Stimulated activated CD4-positive, alpha-beta T cell treated with anti-CD3 and anti-CD28 coated beads, Interleukin-1b, Interleukin-23, amount 100 ng/mL, for 48 hours (primary cell): ENCODE data around the gene FANCB.
A peak's percentile ranks its signal among the peaks of the same experiment; 100 is the strongest.

Experiments used
- DNase-seq: peaks from one replicate; pipeline ENCODE4 v3.0.0-alpha.2; 2020

The FANCB gene

DNA sequence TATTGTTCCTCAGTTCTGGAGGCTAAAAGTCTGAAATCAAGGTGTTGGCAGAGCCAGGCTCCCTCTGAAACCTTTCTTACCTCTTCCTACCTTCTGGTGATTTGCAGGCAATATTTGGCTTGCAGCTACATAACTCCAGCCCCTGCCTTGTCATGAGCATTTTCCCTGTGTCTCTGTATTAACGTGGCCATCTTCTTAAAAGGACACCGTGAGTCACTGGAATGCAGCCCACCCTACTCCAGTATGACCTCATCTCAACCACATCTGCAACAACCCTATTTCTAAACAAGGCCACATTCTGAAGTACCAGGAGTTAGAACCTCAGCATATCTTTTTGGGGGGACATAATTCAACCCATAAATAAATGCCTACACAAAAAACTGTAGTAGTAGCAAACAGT, 40.7 kb downstream of the FANCB start:
- DNase-seq, result no peak

DNA sequence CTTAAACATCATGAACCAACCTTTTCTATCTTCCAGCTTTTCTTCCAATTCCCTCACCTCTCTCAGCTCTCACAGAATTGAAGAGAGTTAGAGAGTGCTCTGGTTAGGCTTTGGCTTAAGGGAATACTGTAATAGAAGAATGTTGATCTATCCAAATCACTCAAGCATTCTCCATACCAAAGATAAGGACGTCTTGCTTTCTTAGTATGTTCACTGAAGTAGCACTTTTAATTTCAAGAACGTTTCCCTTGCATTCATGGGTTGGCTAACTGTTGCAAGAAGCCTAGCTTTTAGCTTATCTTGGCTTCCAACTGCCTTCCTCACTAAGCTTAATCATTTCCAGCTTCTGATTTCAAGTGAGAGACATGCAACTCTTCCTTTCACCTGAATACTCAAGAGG, 43.2 kb downstream of the FANCB start:
- DNase-seq, result no peak

DNA sequence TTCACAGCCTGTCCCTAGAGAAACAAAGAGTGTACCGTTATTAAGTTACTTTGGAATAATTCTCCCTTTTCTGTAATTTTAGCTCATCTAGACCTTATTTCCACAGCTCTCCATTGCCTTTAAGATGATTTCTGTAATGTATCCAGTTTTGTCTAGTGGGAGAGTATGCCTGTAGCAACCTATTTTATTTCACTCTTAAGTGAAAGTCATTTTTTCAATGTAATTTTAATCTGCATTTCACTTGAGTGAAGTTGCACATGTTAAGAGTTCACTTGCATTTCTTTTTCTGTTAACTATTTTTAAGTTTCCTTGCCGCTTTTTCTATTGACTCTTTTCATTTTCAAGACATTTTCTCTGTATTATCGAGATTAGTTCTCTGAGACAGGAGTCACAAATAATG, 46.5 kb downstream of the FANCB start:
- DNase-seq, result no peak

DNA sequence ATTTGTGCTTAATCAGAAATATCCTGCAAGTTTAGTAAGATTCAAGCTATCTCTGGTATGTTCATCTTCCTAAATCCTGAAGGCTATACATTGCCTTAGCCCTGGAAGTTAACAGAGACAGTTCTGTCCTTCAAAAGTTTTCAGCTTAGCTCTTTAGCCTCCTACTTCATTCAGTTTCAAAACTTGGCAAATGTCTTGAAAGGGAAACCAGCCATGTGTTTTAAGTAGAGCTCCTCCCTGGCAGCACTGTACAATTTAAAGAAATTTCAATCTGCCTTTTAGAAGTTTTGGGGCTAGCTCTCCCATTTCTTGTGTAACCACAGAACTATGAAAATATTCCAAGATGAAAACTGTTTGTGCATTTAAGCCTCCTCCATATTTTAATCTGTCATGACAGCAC, 47.0 kb downstream of the FANCB start:
- no peak for DNase-seq

DNA sequence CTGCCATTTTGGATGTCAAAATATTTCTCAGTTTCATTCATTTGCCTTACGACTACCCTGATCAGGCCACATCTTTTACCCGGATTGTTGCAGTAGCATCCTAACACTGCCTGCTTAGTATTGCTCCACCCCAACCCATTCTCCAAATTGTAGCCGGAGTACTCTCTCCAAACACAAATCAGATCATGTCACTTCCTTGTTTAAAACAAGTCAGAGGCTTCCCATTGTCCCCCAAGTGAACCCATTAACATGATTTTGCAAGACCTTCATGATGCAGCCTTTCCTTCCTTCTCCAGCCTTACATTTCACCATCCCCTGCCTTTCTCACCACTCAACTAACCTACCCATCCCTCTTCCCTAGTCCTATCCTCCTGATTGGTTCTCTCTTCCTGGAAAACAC, 53.1 kb downstream of the FANCB start:
- DNase-seq, result no peak

DNA sequence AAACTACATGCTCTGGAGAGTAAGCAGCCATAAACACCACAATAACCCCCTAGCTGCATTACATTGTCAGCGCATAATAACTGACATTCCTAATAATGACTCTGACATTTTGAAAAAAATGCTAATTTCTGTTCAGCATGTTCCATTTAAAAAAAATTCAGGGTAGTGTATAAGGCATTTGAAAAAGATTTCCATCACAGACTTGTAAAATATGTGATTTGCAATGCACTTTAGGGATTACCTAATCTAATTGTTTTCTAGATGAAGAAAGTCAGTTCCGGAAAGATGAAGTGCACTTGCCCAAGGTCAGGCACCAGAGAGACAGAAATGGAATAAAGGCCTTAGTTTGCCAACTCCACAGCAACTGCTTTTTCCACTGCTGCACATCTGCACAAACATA, 55.3 kb downstream of the FANCB start:
- DNase-seq, result no peak

DNA sequence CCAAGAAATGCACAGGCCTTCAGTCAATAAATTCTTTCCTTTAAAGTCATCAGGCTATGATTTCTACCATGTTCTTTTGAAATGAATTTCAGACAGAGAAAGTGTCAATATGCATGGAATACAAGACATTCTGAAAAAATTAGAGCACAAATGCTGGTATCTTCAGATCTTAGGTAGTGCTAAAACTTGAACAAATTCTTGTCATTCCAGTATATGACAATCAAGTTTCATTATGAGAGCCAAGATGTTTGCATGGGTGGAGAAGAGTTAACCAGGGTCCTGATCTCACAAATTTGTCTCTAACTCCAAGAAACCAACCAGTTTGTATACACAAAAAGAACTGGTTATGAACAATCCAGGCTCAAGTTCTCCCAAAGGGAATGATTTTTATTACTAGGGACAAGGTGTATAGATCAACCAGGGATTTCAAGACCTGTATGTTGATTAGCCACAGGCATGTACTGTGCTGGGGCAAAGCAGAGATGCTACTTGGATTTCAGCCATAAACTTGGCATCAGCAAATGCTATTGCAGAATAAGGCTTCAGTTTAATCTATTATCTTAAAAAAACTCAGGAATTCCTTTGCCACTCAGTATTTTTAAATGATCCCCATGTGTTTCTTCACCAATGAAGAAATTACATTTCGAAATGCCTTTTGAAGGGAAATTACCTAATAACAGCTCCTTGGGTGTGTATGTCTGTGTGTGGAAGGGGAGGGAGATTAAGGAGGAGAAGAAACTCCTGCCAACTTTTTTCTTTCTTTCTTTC, 69.7 kb downstream of the FANCB start:
- no peak for DNase-seq

DNA sequence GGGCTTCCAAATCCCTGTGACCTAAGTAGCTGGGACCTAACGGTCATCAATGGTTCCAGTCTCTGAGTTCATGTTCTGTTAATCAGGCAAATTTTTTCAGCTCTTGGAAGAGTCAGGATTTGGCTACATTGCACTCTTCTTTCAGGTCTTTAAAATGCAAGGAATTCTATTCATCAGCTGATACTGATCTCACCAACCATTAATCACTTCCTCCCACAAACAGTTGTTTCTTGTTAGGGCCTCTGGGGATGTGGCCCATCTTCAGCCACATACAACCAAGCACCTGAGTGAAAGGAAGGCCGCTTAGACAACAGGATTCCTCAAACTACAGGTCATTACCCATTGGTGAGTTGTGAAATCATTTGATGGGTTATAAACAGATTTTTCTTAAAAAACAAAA, 71.7 kb downstream of the FANCB start:
- DNase-seq, result no peak

DNA sequence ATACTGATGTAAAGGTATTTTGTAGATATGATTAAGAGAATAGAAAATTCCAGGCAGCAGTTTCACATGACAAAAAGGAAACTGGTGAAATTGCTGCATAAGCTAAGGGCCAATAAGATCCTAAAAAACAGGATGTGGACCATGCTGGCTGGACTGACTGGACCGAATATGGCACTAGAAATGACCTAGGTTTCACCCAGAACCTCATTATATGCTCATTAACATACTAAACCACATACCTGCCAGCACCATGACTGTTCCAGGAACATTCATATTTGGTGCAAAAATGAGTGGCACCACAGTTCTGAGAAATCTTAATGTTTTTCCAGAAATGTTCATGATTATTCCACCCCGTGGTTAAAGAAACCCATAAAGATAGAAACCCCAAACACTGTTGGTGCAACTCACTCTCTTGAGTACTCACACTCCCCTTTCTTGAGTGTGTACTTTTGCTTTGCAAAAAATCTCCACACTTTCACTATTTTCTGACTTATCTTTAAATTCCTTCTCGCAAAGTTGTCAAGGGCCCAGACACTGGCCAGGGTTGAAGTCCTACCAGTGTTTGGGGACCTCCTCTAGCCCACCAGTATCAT, 74.0 kb downstream of the FANCB start:
- peak; percentile 22 for DNase-seq
